Testis (tissue), 2 donors: ENCODE results near the gene ACACA.

Experiments
- POLR2A ChIP-seq: fragments of 450-650 bp; IDR thresholded peaks from one replicate; pipeline ENCODE4 v1.6.1; 2017; ENCODE audit warnings: antibody characterized with exemption, mild to moderate bottlenecking, moderate library complexity
- TF ChIP-seq, protein P1 (sequence below), 3 experiments: fragments of 450-650 bp in 2 of 3; fragments of 200-600 bp in 1 of 3; sonication (generic) in 1 of 3; IDR thresholded peaks; one replicate each; pipeline ENCODE4 v1.5.1; 2016 to 2019; ENCODE audit warnings: antibody characterized with exemption in 3 of 3, mild to moderate bottlenecking in 2 of 3, moderate library complexity in 1 of 3

DNA sequence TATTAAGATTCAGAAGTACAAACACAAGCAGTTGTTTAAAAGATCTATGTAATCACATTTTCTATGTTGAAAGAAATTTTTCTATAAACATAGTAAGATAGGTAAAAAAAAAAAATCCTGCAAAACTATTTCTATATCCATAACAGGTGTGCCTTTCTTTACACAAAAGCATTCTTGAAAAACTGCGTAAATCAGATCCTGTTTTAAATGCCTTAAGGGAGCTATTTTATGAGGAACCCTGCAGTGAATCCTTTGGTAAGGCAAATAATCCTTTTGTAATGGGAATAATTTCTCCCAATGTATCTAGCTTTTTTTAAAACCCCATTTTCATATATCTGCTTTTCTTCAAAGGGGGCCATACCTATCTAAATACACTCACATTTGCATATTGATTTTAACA is 300.6 kb downstream of the ACACA start:
- TF ChIP-seq, protein P1, sequence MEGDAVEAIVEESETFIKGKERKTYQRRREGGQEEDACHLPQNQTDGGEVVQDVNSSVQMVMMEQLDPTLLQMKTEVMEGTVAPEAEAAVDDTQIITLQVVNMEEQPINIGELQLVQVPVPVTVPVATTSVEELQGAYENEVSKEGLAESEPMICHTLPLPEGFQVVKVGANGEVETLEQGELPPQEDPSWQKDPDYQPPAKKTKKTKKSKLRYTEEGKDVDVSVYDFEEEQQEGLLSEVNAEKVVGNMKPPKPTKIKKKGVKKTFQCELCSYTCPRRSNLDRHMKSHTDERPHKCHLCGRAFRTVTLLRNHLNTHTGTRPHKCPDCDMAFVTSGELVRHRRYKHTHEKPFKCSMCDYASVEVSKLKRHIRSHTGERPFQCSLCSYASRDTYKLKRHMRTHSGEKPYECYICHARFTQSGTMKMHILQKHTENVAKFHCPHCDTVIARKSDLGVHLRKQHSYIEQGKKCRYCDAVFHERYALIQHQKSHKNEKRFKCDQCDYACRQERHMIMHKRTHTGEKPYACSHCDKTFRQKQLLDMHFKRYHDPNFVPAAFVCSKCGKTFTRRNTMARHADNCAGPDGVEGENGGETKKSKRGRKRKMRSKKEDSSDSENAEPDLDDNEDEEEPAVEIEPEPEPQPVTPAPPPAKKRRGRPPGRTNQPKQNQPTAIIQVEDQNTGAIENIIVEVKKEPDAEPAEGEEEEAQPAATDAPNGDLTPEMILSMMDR (IDR thresholded peaks at IDR 0.05), result no peak
- TF ChIP-seq POLR2A, result no peak
